Measurements from ENCODE around the gene TAF9. TPM values are rescaled to one million over a fixed set of nuclear protein-coding genes. Genes with fewer than 3 reads are reported as not detected.
A peak's percentile ranks its signal among the peaks of the same experiment; 100 is the strongest.

TAF9 gene
- polyA plus RNA-seq, 3 donors: 50.2 to 156 (median 143) TPM

DNA sequence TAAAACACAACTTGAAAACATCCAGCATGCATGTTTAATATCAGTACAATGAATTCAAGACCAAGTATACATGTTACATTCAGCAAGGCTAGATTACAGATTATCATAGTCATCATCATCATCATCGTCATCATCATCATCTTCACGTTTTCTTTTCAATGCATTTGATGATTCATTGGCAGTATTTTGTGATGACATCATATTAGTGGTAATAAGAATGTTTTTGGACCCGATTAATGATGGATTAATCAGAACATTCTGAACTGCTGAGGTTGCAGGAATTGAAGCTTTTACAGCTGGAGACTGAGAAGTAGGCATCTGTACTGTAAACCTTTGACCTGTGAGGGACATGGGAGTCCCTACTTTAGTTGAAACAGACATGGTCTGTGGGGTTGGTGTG, 4.5 kb downstream of the TAF9 start:
- intact Hi-C loops (cut with micrococcal nuclease): loop anchor here (5.0 to 10.0 kb wide), 3 partner anchors 130 to 273 kb away; partner anchors contain the start of genes SLC30A5 (in 2 of the 2) and CDK7 (in 1 of the 2)
- Mint-ChIP-seq H3K27ac (peak overlapping the region in 1 of 7 donors; percentile 38), H3K4me3 (no peak overlapping the region), H3K27me3 (ENCODE audit: low read depth in 3 of 3) (no peaks in the 10 kb centered on the region), H3K4me1 (peaks cover 12% of the 10 kb centered on the region), H3K36me3 (peaks cover 33 to 55% of the 10 kb centered on the region in 2 donors), H3K9me3 (no peaks in the 10 kb centered on the region)
- TF ChIP-seq, protein P1, sequence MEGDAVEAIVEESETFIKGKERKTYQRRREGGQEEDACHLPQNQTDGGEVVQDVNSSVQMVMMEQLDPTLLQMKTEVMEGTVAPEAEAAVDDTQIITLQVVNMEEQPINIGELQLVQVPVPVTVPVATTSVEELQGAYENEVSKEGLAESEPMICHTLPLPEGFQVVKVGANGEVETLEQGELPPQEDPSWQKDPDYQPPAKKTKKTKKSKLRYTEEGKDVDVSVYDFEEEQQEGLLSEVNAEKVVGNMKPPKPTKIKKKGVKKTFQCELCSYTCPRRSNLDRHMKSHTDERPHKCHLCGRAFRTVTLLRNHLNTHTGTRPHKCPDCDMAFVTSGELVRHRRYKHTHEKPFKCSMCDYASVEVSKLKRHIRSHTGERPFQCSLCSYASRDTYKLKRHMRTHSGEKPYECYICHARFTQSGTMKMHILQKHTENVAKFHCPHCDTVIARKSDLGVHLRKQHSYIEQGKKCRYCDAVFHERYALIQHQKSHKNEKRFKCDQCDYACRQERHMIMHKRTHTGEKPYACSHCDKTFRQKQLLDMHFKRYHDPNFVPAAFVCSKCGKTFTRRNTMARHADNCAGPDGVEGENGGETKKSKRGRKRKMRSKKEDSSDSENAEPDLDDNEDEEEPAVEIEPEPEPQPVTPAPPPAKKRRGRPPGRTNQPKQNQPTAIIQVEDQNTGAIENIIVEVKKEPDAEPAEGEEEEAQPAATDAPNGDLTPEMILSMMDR (IDR thresholded peaks at IDR 0.05): no peak
- no peak overlapping the region for H3K4me2 ChIP-seq (replicated peaks; ENCODE audit: extremely low read depth, low read length, poor library complexity, severe bottlenecking)
- no peaks in the 10 kb centered on the region for H3K27me3 ChIP-seq (ENCODE audit: control insufficient read depth in 2 of 2, insufficient read depth in 2 of 2, low read length in 2 of 2)
- peak overlapping the region in 1 of 2 donors; percentile 32 for H3K27ac ChIP-seq (ENCODE audit: low read depth in 1 of 2, low read length in 2 of 2)
- H3K4me3 ChIP-seq (replicated peaks in 1 of 3; ENCODE audit: low read depth in 2 of 3, low read length in 3 of 3): no peak overlapping the region
- no peak overlapping the region for H3K9ac ChIP-seq (ENCODE audit: insufficient read depth, low read length, poor library complexity, severe bottlenecking)
- H4K20me1 ChIP-seq (ENCODE audit: insufficient read depth, low read length): peaks cover 19% of the 10 kb centered on the region
- peaks cover 10 to 15% of the 10 kb centered on the region in 2 donors for H3K4me1 ChIP-seq (ENCODE audit: control insufficient read depth in 1 of 2, insufficient read depth in 2 of 2, low read length in 2 of 2)
- H3K79me2 ChIP-seq (ENCODE audit: insufficient read depth, low read length): peaks cover 84% of the 10 kb centered on the region
- WGBS (ENCODE audit: insufficient coverage): 100% methylated on average over 1 of the region's 3 CpGs
- DNase-seq: no peak
- no peaks in the 10 kb centered on the region for H3K9me3 ChIP-seq (replicated peaks in 1 of 2; ENCODE audit: control insufficient read depth in 1 of 2, insufficient read depth in 1 of 2, low read length in 2 of 2)
- H2AFZ ChIP-seq (ENCODE audit: insufficient read depth, low read depth, low read length, poor library complexity, severe bottlenecking): no peak overlapping the region
- H3K36me3 ChIP-seq (replicated peaks in 1 of 2; ENCODE audit: control insufficient read depth in 1 of 2, insufficient read depth in 2 of 2, low read length in 2 of 2): peaks cover 42 to 58% of the 10 kb centered on the region in 2 donors

DNA sequence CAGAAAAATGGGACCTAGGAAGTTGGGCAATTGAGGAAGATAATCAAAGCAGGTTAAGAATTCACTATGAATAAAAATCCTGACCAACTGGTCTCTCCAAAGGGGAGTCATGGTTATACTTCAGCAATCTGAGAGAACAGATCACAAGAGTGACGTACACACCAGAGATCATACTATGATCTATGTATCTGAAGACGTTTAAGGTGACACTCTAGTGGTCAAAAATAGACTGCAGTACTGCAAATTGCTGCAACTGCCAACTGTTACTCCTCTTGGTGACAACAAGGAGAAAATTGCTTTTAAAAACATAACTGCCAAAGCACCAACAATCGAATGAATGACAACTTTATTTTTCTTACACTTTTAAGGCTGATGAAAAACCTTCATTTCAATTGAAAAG, 4.9 kb downstream of the TAF9 start:
- H3K4me3 Mint-ChIP-seq: no peak overlapping the region
- WGBS (ENCODE audit: insufficient coverage): 40% methylated on average over 2 of the region's 3 CpGs
- H3K27me3 ChIP-seq (ENCODE audit: control insufficient read depth in 2 of 2, insufficient read depth in 2 of 2, low read length in 2 of 2): no peaks in the 10 kb centered on the region
- TF ChIP-seq, protein P1 (IDR thresholded peaks at IDR 0.05): peak; percentile 56
- H3K9me3 ChIP-seq (replicated peaks in 1 of 2; ENCODE audit: control insufficient read depth in 1 of 2, insufficient read depth in 1 of 2, low read length in 2 of 2): no peaks in the 10 kb centered on the region
- H4K20me1 ChIP-seq (ENCODE audit: insufficient read depth, low read length): peaks cover 19% of the 10 kb centered on the region
- no peak overlapping the region for H3K27ac Mint-ChIP-seq
- no peak overlapping the region for H3K27ac ChIP-seq (ENCODE audit: low read depth in 1 of 2, low read length in 2 of 2)
- no peaks in the 10 kb centered on the region for H3K27me3 Mint-ChIP-seq (ENCODE audit: low read depth in 3 of 3)
- H3K9ac ChIP-seq (ENCODE audit: insufficient read depth, low read length, poor library complexity, severe bottlenecking): no peak overlapping the region
- DNase-seq: peak in 2 of 3 donors; percentile 3 to 9
- peaks cover 33 to 56% of the 10 kb centered on the region in 2 donors for H3K36me3 Mint-ChIP-seq
- peaks cover 42 to 62% of the 10 kb centered on the region in 2 donors for H3K36me3 ChIP-seq (replicated peaks in 1 of 2; ENCODE audit: control insufficient read depth in 1 of 2, insufficient read depth in 2 of 2, low read length in 2 of 2)
- H3K9me3 Mint-ChIP-seq: no peaks in the 10 kb centered on the region
- intact Hi-C loops (cut with micrococcal nuclease): loop anchor here in 1 of 2 donors (10.0 kb wide), 1 partner anchor 130 kb away; the partner anchor contains the start of gene CDK7
- H2AFZ ChIP-seq (ENCODE audit: insufficient read depth, low read depth, low read length, poor library complexity, severe bottlenecking): no peak overlapping the region
- peaks cover 81% of the 10 kb centered on the region for H3K79me2 ChIP-seq (ENCODE audit: insufficient read depth, low read length)
- no peak overlapping the region for H3K4me2 ChIP-seq (replicated peaks; ENCODE audit: extremely low read depth, low read length, poor library complexity, severe bottlenecking)
- peaks cover 10 to 14% of the 10 kb centered on the region in 2 donors for H3K4me1 ChIP-seq (ENCODE audit: control insufficient read depth in 1 of 2, insufficient read depth in 2 of 2, low read length in 2 of 2)
- no peak overlapping the region for H3K4me3 ChIP-seq (replicated peaks in 1 of 3; ENCODE audit: low read depth in 2 of 3, low read length in 3 of 3)
- peaks cover 12% of the 10 kb centered on the region for H3K4me1 Mint-ChIP-seq

Data from CD14-positive monocyte (primary cell).